BE2C (cell line): Measurements from ENCODE around the gene SH3D19. TPM values are rescaled to one million over a fixed set of nuclear protein-coding genes. Genes with fewer than 3 reads are reported as not detected.

Experiments
- DNase-seq: peaks from one replicate; pipeline ENCODE4 v3.0.0-alpha.2; 2020
- H3K27me3 ChIP-seq: fragments of 250-450 bp; sonication (Bioruptor Pico); 2 replicates; pipeline ENCODE4 v1.5.1; 2020; ENCODE audit warnings: mild to moderate bottlenecking
- H3K36me3 ChIP-seq: fragments of 250-450 bp; sonication (Bioruptor Pico); 2 replicates; pipeline ENCODE4 v1.5.1; 2020; ENCODE audit warnings: mild to moderate bottlenecking
- H3K4me1 ChIP-seq: fragments of 250-450 bp; sonication (Bioruptor Pico); 2 replicates; pipeline ENCODE4 v1.5.1; 2020
- H3K4me3 ChIP-seq: 2 replicates; pipeline ENCODE4 v1.5.1; 2011; ENCODE audit warnings: low read depth, low read length
- H3K9me3 ChIP-seq: fragments of 250-450 bp; sonication (Bioruptor Pico); 2 replicates; pipeline ENCODE4 v1.5.1; 2020
- polyA plus RNA-seq: library from polyadenylated mRNA; unstranded; fragments of >200 nt; gene quantifications from one replicate; pipeline ENCODE4 v1.2.1, GENCODE V29; 2012; ENCODE audit warnings: low read depth, missing spikeins; ENCODE audit not compliant: insufficient read length, insufficient read depth
- TF ChIP-seq, protein P1 (sequence below): IDR thresholded peaks from 2 replicates; pipeline ENCODE4 v1.5.1; 2012; ENCODE audit warnings: mild to moderate bottlenecking, low read depth, low read length

SH3D19 gene, protein sequence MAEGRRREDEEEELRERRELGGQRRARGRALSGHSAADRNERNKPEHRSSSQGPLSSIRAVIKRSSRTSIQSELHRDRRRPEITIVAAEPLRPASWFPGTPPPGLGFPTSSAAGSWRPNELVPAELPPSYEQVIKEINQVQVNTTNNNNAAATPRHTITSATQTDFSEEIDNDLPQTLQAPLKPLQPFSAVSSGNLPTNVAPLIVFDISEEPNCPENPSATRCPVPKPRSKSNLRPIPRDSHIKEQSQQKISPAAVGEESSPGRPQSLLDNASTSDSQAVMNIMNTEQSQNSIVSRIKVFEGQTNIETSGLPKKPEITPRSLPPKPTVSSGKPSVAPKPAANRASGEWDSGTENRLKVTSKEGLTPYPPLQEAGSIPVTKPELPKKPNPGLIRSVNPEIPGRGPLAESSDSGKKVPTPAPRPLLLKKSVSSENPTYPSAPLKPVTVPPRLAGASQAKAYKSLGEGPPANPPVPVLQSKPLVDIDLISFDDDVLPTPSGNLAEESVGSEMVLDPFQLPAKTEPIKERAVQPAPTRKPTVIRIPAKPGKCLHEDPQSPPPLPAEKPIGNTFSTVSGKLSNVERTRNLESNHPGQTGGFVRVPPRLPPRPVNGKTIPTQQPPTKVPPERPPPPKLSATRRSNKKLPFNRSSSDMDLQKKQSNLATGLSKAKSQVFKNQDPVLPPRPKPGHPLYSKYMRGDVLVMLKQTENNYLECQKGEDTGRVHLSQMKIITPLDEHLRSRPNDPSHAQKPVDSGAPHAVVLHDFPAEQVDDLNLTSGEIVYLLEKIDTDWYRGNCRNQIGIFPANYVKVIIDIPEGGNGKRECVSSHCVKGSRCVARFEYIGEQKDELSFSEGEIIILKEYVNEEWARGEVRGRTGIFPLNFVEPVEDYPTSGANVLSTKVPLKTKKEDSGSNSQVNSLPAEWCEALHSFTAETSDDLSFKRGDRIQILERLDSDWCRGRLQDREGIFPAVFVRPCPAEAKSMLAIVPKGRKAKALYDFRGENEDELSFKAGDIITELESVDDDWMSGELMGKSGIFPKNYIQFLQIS
- polyA plus RNA-seq, result 3.0 TPM

- Histone ChIP-seq H3K4me1 (no peaks in the 10 kb centered on the region), H3K9me3 (no peaks in the 10 kb centered on the region), H3K27me3 (no peaks in the 10 kb centered on the region; the same call in 1 of the 2 replicates), H3K4me3 (peak within 1 kb of the TSS; percentile 72), H3K36me3 (no peaks in the 10 kb centered on the region)
- TF ChIP-seq, protein P1, sequence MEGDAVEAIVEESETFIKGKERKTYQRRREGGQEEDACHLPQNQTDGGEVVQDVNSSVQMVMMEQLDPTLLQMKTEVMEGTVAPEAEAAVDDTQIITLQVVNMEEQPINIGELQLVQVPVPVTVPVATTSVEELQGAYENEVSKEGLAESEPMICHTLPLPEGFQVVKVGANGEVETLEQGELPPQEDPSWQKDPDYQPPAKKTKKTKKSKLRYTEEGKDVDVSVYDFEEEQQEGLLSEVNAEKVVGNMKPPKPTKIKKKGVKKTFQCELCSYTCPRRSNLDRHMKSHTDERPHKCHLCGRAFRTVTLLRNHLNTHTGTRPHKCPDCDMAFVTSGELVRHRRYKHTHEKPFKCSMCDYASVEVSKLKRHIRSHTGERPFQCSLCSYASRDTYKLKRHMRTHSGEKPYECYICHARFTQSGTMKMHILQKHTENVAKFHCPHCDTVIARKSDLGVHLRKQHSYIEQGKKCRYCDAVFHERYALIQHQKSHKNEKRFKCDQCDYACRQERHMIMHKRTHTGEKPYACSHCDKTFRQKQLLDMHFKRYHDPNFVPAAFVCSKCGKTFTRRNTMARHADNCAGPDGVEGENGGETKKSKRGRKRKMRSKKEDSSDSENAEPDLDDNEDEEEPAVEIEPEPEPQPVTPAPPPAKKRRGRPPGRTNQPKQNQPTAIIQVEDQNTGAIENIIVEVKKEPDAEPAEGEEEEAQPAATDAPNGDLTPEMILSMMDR, result no peak
- peak; percentile 46 for DNase-seq
Measured at GRCh38 chr4:151325111-151325948, at the start of gene SH3D19. TSS of gene SH3D19 (minus strand) at chr4:151325605. CDS start at chr4:151325352, 253 bp downstream.

GRCh38 chr4:151362404-151363164 is 37.2 kb upstream of the SH3D19 start:
- no peak overlapping the region for H3K4me3 ChIP-seq

GRCh38 chr4:151361966-151362365 is 36.6 kb upstream of the SH3D19 start:
- Histone ChIP-seq H3K4me3 (no peak overlapping the region), H3K36me3 (no peaks in the 10 kb centered on the region), H3K27me3 (no peaks in the 10 kb centered on the region), H3K4me1 (no peaks in the 10 kb centered on the region), H3K9me3 (no peaks in the 10 kb centered on the region)
- TF ChIP-seq, protein P1, result no peak
- no peak for DNase-seq

More at GRCh38 chr4:151362404-151363164, 37.2 kb upstream of the SH3D19 start:
- TF ChIP-seq, protein P1, result peak; percentile 99
- Histone ChIP-seq H3K36me3 (no peaks in the 10 kb centered on the region), H3K4me1 (no peaks in the 10 kb centered on the region), H3K9me3 (no peaks in the 10 kb centered on the region), H3K27me3 (no peaks in the 10 kb centered on the region)
- peak; percentile 86 for DNase-seq

GRCh38 chr4:151361126-151361525 is 35.7 kb upstream of the SH3D19 start:
- TF ChIP-seq, protein P1, result no peak
- Histone ChIP-seq H3K36me3 (no peaks in the 10 kb centered on the region), H3K4me1 (no peaks in the 10 kb centered on the region), H3K4me3 (no peak overlapping the region), H3K9me3 (no peaks in the 10 kb centered on the region), H3K27me3 (no peaks in the 10 kb centered on the region)
- DNase-seq, result no peak

GRCh38 chr4:151359576-151359975 is 34.2 kb upstream of the SH3D19 start:
- DNase-seq, result peak; percentile 19
- Histone ChIP-seq H3K4me1 (no peaks in the 10 kb centered on the region), H3K27me3 (no peaks in the 10 kb centered on the region), H3K4me3 (no peak overlapping the region), H3K36me3 (no peaks in the 10 kb centered on the region), H3K9me3 (no peaks in the 10 kb centered on the region)
- TF ChIP-seq, protein P1, result no peak
